Measurements from ENCODE around the gene UNC50.

DNA sequence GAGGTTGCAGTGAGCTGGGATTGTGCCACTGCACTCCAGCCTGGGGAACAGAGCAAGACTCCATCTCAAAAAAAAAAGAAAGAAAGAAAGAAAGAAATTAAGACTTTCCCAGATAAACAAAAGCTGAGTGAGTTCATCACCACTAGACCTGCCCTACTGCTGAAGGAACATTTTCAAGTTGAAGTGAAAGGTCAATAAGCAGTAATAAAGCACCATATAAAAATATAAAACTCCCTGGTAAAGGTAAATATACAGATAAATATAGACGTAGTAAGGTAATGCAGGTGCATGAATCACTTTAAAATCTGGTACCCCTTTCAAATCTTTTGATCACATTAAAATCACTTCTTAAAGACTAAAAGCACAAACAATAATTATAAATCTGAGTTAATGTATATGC, 42.6 kb downstream of the UNC50 start:
- TF ChIP-seq, protein P1, sequence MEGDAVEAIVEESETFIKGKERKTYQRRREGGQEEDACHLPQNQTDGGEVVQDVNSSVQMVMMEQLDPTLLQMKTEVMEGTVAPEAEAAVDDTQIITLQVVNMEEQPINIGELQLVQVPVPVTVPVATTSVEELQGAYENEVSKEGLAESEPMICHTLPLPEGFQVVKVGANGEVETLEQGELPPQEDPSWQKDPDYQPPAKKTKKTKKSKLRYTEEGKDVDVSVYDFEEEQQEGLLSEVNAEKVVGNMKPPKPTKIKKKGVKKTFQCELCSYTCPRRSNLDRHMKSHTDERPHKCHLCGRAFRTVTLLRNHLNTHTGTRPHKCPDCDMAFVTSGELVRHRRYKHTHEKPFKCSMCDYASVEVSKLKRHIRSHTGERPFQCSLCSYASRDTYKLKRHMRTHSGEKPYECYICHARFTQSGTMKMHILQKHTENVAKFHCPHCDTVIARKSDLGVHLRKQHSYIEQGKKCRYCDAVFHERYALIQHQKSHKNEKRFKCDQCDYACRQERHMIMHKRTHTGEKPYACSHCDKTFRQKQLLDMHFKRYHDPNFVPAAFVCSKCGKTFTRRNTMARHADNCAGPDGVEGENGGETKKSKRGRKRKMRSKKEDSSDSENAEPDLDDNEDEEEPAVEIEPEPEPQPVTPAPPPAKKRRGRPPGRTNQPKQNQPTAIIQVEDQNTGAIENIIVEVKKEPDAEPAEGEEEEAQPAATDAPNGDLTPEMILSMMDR (IDR thresholded peaks at IDR 0.05; ENCODE audit: poor library complexity): no peak
- no peak for TF ChIP-seq EZH2 (IDR thresholded peaks at IDR 0.05; ENCODE audit: borderline replicate concordance)
